Ovary (tissue), 3 donors: ENCODE data around the gene GABRG3.

Experiments used
- EP300 ChIP-seq: sonication (generic); formaldehyde crosslinking; IDR thresholded peaks from one replicate; pipeline ENCODE4 v1.6.1; 2017; ENCODE audit warnings: antibody characterized with exemption
- POLR2A ChIP-seq: fragments of 450-650 bp; IDR thresholded peaks from one replicate; pipeline ENCODE4 v1.6.1; 2017; ENCODE audit warnings: antibody characterized with exemption, mild to moderate bottlenecking, moderate library complexity
- TF ChIP-seq, protein P1 (sequence below), 3 donors: fragments of 450-650 bp in 2 of 3; fragments of 200-600 bp in 1 of 3; IDR thresholded peaks; one replicate each; pipeline versions ENCODE4 v1.5.1 to v1.8.0; 2016 to 2022; ENCODE audit warnings: antibody characterized with exemption in 3 of 3, mild to moderate bottlenecking in 1 of 3
- donor health status: DM: no; HTN: no; CAD: no.

DNA sequence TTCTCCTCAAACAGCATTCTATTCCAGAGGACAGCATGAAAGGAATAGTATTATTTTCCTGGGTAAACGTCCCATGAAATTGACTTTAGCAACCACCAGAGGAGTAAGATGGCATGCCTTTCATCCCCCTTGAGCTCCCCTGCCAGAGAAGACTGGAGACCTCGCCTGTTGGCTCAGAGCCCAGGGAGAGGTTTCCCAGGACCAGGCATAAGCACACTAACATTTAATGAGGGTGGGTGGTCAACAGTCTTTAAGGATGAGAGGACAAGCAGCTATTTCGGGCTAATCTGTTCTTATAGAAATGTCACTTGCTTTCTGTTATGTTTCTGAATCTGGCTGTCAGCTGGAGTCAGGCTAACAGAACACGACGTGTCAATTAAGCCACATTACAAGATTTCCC lies 390.5 kb downstream of the GABRG3 start:
- TF ChIP-seq, protein P1, sequence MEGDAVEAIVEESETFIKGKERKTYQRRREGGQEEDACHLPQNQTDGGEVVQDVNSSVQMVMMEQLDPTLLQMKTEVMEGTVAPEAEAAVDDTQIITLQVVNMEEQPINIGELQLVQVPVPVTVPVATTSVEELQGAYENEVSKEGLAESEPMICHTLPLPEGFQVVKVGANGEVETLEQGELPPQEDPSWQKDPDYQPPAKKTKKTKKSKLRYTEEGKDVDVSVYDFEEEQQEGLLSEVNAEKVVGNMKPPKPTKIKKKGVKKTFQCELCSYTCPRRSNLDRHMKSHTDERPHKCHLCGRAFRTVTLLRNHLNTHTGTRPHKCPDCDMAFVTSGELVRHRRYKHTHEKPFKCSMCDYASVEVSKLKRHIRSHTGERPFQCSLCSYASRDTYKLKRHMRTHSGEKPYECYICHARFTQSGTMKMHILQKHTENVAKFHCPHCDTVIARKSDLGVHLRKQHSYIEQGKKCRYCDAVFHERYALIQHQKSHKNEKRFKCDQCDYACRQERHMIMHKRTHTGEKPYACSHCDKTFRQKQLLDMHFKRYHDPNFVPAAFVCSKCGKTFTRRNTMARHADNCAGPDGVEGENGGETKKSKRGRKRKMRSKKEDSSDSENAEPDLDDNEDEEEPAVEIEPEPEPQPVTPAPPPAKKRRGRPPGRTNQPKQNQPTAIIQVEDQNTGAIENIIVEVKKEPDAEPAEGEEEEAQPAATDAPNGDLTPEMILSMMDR (IDR thresholded peaks at IDR 0.05), result no peak
- TF ChIP-seq EP300 (no peak), POLR2A (no peak)
